Omental fat pad (tissue), 4 donors: ENCODE measurements around the gene TUBGCP6. TPM values are rescaled to one million over a fixed set of nuclear protein-coding genes. Genes with fewer than 3 reads are reported as not detected.

Source experiments
- ATAC-seq: fragments of 150-250 bp; one replicate; pipeline ENCODE4 v1.9.1; 2016; ENCODE audit warnings: mild to moderate bottlenecking, moderate library complexity; ENCODE audit not compliant: low FRiP score
- DNase-seq: peaks from one replicate; pipeline ENCODE4 v3.0.0-alpha.2; 2019; ENCODE audit warnings: low spot score
- CTCF ChIP-seq, 3 donors: fragments of 450-650 bp; IDR thresholded peaks; one replicate each; pipeline ENCODE4 v1.5.1; 2016 to 2017; ENCODE audit warnings: antibody characterized with exemption in 3 of 3, mild to moderate bottlenecking in 3 of 3, moderate library complexity in 2 of 3
- total RNA-seq, 4 donors: library from RNA; depleted of rRNA; stranded (reverse); fragments of >200 nt; gene quantifications; one replicate each; pipeline ENCODE4 v1.1.0, GENCODE V29; 2016

TUBGCP6 gene
- total RNA-seq, 4 donors from 2014 or later = 32.7 to 52.2 (median 33.5) TPM

- peak; percentile 0 for ATAC-seq
- no peak for DNase-seq
- TF ChIP-seq CTCF (IDR thresholded peaks at IDR 0.05) = no peak
Measured at GRCh38 chr22:50189849-50190181, 55.0 kb downstream of the TUBGCP6 start.

- DNase-seq (no peak), ATAC-seq (no peak)
- no peak for TF ChIP-seq CTCF (IDR thresholded peaks at IDR 0.05)
Measured at GRCh38 chr22:50189184-50189848, 55.5 kb downstream of the TUBGCP6 start.

GRCh38 chr22:50188356-50188755 lies 56.5 kb downstream of the TUBGCP6 start:
- no peak for DNase-seq
- TF ChIP-seq CTCF (IDR thresholded peaks at IDR 0.05) = no peak
- ATAC-seq = no peak

GRCh38 chr22:50186761-50187523 lies 57.9 kb downstream of the TUBGCP6 start:
- no peak for TF ChIP-seq CTCF (IDR thresholded peaks at IDR 0.05)
- no peak for ATAC-seq
- DNase-seq = no peak

- DNase-seq (no peak), ATAC-seq (no peak)
- no peak for TF ChIP-seq CTCF (IDR thresholded peaks at IDR 0.05)
Measured at GRCh38 chr22:50186181-50186714, 58.6 kb downstream of the TUBGCP6 start.

GRCh38 chr22:50185375-50186087 lies 59.3 kb downstream of the TUBGCP6 start, which contains the start of gene TRABD:
TSS of gene TRABD (plus strand) at chr22:50185913. CDS start at chr22:50193061, 7,148 bp downstream.
- TF ChIP-seq CTCF (IDR thresholded peaks at IDR 0.05) = no peak
- DNase-seq (no peak), ATAC-seq (peak; percentile 73)
